Vagina (tissue), 2 donors: ENCODE data around the gene SETSIP.

Source experiments
- CTCF ChIP-seq, 3 experiments: fragments of 450-650 bp in 2 of 3; fragments of 200-600 bp in 1 of 3; sonication (generic) in 1 of 3; IDR thresholded peaks; one replicate each; pipeline ENCODE4 v1.5.1; 2017 to 2019; ENCODE audit warnings: antibody characterized with exemption in 3 of 3, mild to moderate bottlenecking in 2 of 3, moderate library complexity in 2 of 3
- POLR2A ChIP-seq, 2 donors: fragments of 450-650 bp; IDR thresholded peaks; one replicate each; pipeline ENCODE4 v1.6.1; 2017; ENCODE audit warnings: antibody characterized with exemption in 2 of 2, mild to moderate bottlenecking in 2 of 2, moderate library complexity in 2 of 2

DNA sequence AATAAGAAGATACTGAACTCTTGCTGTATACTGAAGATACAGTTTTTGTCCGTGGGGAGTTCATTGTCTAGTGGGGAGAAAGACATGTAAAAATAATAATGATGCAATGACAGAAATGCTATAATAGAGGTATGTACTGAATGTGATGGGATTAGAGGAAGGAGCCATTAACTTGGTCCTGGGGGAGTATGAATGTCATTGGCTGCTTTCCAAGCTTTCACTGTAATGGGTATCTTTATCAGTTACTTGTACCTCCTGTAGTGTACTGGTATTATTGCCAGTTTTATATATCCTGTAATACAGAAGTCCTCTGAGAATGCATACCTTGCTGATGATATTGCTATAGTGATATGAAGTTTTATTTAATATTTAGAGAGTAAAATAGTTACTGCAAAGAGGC lies 12.3 kb upstream of the SETSIP start:
- TF ChIP-seq POLR2A (IDR thresholded peaks at IDR 0.05) (no peak), CTCF (IDR thresholded peaks at IDR 0.05) (no peak)
